CD4-positive, alpha-beta T cell treated with Interleukin-2 at 100 ng/mL for 4 hours (primary cell): ENCODE measurements around the gene SORBS2.

Experiments used
- DNase-seq: peaks from one replicate; pipeline ENCODE4 v3.0.0-alpha.2; 2020; ENCODE audit warnings: low spot score

SORBS2 gene

DNA sequence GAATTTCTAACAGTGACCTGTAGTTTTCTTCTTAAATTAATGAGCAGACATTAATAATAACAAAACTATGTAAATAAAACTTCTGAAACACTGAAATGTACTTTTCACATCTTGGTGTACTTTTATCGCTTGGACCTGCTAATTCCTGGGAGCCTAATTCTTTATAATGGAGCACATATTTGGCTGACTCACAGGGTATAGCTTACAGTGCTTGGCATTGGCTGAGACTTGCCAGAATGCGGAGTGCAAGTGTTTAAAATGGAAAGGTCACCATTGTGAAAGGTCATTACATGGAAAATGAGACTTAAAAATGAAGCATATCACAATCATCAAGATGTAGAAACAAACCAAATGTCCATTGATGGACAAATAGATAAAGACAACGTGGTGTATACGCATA lies 139.4 kb downstream of the SORBS2 start:
- no peak for DNase-seq

DNA sequence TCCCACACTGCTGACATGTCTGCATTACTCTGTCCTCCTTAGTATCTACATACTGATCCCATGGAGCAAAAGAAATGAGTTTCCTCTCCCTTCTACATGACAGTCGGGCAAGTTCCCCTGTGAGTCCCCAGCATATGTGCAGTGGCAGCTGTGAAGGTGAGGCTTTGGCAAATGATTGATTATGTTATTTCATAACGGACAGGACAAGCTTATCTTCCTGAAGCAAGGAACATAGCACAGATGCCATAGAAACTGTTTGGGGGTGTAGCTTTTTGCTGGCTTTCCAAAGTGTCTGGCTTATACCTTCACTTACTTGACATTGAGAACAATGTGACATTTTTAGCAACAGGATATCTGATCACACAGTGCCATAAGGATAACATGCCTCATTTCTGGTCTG lies 139.8 kb downstream of the SORBS2 start:
- DNase-seq: no peak

DNA sequence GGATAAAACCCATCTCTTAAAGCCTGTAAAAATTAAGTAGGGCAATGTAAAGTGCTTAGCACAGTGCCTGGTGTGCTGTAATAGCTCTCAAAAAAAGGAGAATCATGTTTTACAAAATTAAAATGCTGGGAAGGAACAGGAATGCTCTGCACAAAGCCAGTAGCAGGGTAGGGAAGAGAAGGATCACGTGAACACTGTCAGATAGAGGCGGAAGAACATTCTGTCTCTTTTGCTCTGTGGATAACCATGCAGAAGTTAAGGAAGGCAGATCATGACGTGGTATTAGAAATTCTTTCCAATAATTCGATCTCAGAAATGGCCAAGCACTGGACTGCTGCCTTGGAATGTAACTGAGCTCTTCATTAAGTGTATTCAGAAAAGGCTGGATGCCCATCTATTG lies 140.5 kb downstream of the SORBS2 start:
- no peak for DNase-seq

DNA sequence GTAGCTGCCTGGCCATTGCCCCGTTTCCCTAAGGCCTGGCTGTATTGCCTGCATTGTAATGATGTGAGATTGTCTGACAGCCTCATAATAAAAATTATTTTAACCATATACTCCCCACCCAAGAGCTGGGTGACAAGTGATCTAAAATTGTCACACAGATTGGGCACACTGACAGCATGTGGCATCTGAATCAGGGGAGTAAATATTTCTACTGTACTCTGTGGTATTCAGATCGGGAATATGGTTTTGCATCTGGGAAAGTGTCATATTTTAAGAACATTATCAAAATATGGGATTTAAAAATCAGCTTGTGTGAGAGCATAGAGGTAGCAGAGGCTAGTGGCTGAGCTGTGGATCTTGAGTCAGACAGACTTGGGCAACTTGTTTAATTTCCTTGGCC lies 140.9 kb downstream of the SORBS2 start:
- DNase-seq: no peak

DNA sequence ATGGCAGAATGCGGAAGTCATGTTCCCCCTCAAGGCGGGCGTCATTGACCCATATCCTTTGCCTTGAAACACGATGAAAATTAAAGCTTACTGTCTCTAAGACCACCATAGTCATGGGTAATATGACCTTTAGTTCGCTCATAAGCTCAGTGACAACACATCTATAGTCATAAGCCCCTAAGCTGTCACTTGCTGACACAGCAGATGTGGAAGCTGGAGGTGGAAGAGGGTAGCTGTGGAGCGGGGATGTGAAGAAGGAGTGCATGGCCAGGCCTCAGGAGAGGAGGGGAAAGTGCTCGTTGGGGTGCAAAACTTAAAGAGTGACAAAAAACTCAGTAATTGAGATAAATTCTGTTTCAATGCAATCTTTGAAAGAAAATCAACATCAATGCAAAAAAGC lies 142.7 kb downstream of the SORBS2 start:
- DNase-seq: no peak

DNA sequence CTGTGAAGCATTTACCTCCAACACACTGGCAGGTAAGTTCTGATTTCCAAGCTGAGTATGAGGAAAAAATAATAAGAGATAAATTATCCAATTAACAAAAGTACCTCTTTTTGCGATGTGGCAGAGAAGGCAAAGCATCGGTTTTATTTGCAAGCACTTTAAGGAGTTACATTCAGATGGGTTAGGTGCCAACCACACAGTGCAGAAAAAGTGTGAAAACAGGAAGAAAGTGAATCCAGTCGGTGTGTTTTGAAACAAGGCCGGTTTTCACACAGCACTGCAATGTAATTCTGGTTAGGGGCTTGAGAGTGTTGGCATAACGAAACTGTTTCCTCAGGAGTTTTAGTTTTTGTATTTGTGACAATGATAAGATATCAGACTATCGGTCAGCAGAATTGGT lies 145.8 kb downstream of the SORBS2 start:
- no peak for DNase-seq

DNA sequence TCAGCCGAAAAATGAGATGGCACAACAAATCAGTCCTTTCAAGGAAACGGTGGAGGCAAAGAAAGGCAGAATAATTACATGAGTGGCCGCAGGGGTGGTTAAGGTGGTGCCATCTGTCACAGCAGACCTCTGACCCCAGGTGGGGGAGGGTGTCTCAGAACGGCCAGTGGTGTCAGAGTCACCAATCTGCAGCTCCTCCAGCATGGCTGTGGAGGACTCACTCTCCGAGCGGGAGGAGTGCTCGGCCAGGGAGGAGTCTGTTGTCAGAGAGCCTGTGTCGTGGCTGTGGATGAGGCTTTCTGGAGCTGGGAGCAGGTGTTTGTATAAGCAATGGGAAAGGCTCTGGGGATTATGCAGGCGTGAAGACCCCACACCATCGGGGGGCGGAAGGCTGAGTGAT lies 146.3 kb downstream of the SORBS2 start:
- no peak for DNase-seq

DNA sequence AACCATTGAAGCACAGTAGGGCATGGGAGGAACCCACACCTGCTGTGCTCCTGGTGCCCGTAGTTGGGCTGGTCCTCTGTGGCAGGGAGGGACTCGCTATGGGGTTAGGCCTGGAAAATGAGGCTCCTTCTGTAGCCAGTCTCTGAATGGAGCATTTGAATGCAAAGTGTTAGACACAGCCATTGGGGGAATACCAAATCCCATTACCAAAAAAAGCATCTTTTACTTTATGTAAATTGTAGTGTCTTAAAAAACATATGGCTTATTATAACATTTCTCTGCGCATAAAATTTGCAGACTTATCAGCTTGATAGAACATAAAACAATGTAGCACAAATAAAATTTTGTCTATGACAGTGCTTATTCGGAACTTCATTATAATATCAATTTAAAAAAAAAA lies 147.5 kb downstream of the SORBS2 start:
- no peak for DNase-seq

DNA sequence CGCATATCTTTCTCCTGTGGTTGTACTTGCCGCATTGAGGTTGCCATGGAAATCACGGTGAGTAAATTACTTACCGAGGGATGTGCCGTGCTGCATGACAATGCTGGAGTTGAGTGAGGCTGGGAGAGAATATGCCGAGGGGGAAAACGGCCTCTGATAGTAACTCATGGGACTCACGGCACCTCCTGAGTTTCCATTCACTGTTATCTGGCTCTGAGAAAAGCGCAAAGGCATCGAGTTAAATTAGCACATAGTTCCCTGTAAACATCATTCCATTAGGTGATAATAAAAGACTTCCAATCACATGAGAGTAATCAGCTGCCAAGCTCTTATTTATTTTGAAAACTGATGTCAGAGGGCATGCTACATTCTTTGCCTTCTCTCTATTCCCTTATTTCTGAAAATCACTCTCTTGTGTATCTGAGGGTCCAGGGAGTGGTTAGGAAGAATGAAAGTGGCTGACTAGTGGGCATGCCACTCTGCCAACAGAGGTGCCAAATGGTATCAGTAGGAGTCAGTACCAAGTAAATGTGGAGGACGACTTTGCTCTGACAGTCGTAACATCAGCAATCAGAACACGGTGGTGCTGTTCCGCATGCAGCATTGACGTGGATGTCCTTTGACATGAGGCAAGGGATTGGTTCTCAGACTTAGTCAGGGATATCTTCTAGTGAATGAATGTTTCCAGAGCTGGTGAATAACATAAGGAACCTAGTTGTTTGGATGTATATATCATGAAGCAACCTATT lies 149.8 kb downstream of the SORBS2 start:
- DNase-seq: no peak

DNA sequence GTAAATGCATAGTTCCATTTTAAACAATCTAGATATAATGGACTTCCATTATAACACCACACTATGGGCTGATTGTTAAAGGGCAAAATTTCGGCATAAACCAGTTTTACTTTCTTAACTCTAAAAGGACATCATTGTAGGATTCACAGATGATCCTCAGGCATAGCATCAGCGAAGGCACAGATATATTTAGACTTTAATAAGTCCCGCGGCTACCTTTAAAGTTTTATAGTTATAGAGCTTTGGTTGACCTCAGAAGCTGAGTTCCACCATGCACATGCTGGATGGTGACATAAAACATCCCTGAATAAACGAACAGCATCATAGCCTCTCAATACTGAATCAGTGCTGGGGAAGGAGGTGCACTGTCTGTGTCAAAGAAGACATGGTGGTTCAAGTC lies 151.7 kb downstream of the SORBS2 start:
- DNase-seq: no peak

DNA sequence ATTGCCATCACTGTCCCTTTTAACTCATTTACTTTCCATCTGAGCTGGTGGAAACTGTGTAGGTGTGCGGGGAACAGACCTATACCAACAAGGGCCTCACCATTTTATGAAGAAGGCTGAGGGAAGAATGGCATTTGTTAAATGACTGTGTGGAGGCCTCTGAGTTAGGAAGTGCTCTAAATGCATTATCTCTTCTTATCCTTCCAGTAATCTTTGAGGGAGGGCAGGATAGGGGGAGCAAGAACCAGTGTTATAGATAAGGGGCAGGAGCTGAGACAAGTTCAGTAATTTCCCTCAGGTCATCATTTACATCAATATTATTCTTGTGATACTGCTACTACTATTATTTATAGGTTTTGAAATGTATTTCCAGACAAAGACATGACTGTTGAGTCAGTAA lies 154.3 kb downstream of the SORBS2 start:
- DNase-seq: no peak

DNA sequence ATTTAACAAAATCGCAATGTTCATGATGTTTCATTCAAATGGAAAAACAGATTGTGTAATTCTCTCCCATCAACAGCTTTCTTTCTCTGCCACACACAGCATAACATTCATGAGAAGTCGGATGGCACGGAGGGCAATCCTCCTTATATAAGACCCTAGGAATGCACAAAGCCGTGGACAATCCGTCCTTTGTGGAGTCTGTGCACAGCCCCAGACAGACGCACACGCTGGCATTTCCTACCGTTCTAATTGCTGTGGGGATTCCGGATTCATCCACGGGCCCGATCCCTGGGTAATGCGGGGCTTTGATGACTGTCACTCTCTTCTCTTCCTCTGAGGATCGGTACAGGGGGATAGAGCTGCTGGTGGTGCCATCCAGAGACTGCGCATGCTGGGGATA lies 154.8 kb downstream of the SORBS2 start:
- no peak for DNase-seq

DNA sequence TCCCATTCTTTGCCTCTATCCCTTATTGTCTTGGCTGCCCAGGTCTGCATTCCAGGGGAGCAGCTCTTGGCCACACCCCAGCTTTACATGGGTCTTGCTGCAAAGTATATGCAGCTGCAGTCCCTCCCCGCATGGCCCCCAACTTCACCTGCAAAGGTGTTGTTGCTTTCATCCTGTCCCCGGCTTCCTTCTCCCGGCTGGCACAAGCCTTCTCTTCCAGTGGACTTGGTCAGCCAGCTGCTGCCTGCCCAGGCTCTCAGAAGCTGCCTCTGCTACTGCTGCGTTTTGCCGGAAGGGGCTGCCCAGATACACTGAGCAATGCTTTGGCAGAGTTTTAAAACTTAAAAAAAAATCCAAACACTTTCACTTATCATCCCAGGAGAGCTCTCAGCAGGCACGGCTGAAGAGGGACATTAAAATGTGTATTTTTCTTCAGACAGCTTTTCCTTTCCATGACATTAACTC lies 155.5 kb downstream of the SORBS2 start:
- no peak for DNase-seq

DNA sequence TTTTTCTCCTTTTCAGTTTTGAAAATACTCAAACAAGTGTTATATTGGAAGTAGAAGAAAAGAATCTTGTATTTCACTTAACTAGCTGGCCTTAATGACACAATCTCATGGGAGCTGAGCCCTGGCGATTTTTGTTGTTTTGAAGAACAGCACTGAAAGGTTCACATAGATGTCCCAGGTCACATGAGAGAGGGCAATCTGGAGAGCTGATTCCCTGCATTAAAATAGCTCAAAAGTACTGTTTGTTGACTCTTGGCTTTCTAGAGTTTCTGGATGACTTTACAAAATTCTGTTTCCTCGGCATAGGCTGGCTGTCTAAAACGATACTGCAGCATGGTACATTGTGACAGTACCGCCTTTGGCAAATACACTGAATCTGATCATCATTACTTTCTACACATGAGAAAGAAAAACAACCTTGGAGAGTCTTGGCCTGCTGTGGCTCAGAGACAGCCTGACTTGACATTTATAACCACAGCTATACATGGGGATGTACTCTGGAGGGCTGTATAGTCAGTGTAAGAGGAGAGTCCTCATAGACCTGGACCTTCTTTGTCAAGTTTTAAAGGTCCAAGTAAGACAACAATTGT lies 156.9 kb downstream of the SORBS2 start:
- no peak for DNase-seq

DNA sequence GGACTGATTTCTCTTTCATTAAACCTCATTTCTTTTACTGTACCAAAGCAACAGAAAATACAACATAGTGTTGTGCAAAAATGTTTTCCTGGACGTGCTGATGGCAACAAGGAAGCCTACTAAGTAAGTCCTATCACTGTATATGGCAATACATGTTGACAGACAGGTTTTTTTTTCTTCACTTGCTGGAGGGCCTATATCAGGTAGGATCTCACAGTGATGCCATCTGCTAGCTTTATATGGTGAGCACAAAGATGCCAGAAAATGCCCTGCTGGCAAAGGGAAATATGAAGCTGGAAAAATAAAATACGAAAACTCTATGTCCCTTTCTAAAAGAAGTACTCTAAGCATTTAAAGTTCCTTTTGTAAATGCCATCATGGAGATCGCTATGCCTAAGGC lies 157.7 kb downstream of the SORBS2 start:
- no peak for DNase-seq

DNA sequence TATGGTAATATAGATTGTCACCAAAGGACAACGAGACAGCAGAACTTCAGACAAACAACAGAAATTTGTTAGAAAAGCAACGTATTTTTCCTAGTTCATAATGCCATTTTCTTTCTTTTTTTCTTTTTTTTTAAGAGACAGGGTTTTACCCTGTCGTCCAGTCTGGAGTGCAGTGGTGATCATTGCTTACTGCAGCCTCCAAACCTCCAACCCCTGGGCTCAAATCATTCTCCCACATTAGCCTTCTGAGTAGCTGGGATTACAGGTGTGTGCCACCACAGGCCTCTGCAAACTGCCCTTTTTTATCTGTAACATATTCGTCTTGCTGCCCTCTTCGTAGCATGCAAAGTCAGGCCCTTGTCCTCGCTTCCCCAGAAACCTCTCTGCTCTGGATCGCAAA lies 160.1 kb downstream of the SORBS2 start:
- no peak for DNase-seq

DNA sequence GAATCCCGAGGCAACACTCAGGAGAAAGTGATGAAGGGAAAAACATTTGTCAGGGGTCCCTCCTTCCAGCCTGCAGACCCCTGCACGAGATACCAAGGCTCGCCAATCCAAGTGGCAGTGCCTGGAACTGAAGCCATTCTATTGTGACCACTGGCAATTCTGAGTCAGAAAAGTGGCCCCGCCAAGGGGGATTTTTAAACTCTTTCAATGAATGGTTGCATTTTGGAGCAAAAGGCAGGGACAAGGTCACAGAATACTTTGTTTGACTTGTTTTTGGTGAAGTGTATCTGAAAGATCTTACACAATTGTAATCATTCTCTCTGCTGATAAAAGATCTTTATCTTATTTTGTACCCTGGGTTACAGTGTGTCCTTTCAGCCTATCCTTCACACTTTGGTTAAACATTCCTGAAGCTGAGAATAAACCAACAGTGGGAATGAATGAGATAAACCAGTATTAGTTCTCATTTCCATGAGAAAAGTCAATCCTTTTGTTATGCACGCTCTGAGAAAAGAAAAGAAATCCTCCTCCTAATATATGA lies 160.8 kb downstream of the SORBS2 start:
- no peak for DNase-seq

DNA sequence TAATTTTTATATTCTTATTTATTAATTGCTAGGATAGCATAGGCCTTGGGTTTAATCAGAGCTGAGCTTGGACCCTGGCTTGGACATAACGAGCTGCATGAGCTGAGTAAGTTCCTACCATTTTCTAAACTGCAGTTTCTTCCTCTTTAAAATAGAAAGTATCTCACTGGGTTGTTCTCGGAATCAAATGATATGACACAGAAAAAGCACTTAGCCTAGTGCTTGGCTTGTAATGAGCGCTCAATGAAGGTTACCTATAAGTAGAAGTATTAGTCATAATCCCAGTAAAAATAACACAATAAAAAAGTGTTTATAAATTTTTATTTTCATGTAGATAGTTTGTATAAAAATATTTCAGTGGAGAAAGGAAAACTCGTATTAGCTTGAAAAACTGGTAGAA lies 163.4 kb downstream of the SORBS2 start:
- no peak for DNase-seq

DNA sequence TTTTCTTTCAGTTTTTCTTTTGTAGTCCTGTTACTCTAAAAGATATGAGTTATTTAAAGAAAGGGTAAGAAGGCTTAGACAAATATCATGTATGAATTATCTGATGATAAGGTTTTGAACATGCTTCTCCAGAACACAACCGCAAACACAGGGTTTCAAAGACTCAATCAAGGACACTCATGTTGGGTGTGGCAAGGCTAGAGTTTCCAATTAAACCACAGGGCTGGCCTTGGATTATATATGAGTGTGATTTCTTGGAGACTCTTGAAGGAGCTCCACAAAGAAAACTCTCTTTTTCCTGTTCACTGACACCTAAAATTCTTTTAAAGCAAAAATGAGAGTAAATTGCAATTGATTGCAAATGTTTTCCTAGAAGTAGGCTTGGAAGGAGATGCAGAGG lies 166.6 kb downstream of the SORBS2 start:
- DNase-seq: no peak

DNA sequence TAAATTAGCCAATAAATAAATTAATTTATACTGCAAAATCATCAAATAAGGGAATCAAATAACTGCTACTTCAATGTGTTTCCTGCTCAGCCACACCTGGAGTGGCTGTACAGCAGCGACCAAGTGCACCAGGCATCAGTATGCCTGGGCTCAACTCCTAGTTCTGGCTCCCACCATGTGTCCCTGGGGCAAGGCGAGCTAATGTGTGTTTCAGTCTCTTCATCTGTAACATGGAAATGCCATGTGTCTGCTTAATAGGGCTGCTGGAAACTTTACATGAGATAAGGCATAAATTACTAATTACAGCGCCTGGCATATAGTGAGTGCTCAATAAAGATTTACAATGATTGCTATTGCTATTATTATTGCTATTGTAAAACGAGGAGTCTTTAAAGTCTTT lies 167.6 kb downstream of the SORBS2 start:
- no peak for DNase-seq

DNA sequence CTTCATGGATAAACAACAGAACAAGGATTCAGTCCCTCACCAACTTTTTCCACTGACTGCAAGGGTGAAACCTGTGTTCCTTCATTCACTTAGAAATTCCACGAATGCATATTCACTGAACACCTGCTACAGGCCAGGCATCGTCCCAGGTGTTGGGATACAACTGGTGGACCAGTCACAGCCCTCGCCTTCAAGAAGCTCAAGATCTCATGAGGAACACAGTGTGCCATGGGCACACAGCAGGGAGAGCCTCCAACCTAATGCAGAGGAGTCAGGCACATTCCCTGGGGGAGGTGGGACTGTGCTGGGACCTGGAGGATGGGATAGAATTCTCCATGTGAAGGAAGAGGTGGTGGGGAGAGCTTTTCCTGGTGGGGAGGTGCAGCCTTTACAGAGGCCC lies 169.1 kb downstream of the SORBS2 start:
- DNase-seq: no peak

DNA sequence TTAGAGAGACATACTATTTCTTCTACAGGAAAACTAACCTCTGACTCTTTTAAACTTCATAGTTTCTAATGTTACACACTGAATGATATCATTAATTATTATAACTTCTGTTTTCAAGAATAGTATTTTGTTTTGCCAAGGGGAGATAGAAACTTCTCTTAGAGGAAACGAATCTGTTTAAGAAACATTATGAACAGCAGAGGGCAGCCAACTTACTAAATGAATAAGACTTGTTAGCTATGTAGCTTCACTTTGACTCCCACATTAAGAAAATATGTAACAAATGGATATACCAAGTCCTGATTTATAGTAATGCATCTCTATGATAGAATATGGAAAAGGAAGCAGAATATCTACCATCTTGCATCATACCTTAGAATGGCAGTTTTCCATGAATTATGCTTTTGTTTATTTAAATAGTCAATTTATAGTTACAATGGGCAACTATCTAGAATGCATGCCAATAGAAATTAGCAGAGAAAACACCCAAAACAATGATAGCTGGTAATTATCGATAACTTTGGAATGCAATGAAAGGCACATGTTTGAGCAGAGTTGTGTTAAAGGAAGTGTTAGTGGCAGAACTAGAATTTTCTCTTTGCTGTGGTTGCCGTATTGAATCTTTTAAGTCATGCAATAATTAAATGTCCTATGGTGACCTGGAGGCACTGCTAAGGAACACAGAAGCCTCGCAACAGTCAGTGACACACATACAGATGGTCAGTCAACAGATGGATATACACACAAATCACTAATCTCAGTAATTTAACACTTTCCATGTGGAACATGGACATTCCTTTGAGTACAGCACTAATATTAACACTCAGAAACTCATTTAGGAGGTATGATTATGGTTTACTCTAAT lies 171.0 kb downstream of the SORBS2 start:
- peak; percentile 2 for DNase-seq
